SU-DHL-6 (cell line): ENCODE data around the gene HDGFL2.

ENCODE experiments used
- H2AFZ ChIP-seq: fragments of 200-600 bp; sonication (generic); 2 replicates; pipeline ENCODE4 v1.6.1; 2014; ENCODE audit warnings: low read depth, mild to moderate bottlenecking, moderate library complexity, mixed read lengths, antibody characterized with exemption, low read length; ENCODE audit not compliant: severe bottlenecking
- H3F3A ChIP-seq: fragments of 200-600 bp; shearing (Covaris generic); 2 replicates; pipeline ENCODE4 v1.6.0; 2016; ENCODE audit warnings: antibody characterized with exemption, mild to moderate bottlenecking; ENCODE audit not compliant: insufficient read depth
- H3K27ac ChIP-seq: fragments of 200-600 bp; sonication (generic); 2 replicates; pipeline ENCODE4 v1.5.1; 2016; ENCODE audit warnings: low read depth, mild to moderate bottlenecking, low read length, moderate library complexity, mixed read lengths
- H3K27me3 ChIP-seq: fragments of 200-600 bp; sonication (generic), shearing (Covaris generic); 2 replicates; pipeline ENCODE4 v1.6.0; 2014; ENCODE audit warnings: mild to moderate bottlenecking, low read length
- H3K36me3 ChIP-seq: fragments of 200-600 bp; sonication (generic); 2 replicates; pipeline ENCODE4 v1.6.1; 2014; ENCODE audit warnings: mild to moderate bottlenecking, low read length, mixed read lengths
- H3K4me2 ChIP-seq: fragments of 300-600, 200-600 bp; shearing (Covaris generic), sonication (generic); 2 replicates; pipeline ENCODE4 v1.6.0; 2014; ENCODE audit warnings: low read length, low read depth, mild to moderate bottlenecking; ENCODE audit not compliant: poor library complexity, severe bottlenecking
- H3K4me3 ChIP-seq: fragments of 200-600 bp; sonication (generic); 2 replicates; pipeline ENCODE4 v1.5.1; 2014; ENCODE audit warnings: antibody characterized with exemption, low read length, mild to moderate bottlenecking, mixed read lengths; ENCODE audit not compliant: insufficient read depth, poor library complexity, severe bottlenecking
- H3K79me2 ChIP-seq: fragments of 200-600 bp; sonication (generic); 2 replicates; pipeline ENCODE4 v1.6.1; 2014; ENCODE audit warnings: mild to moderate bottlenecking, low read length, moderate library complexity; ENCODE audit not compliant: insufficient read depth
- H3K9ac ChIP-seq: fragments of 200-600 bp; sonication (generic); 2 replicates; pipeline ENCODE4 v1.7.0; 2014; ENCODE audit warnings: mild to moderate bottlenecking, low read length
- H3K9me2 ChIP-seq: fragments of 200-600 bp; sonication (generic); replicated peaks from 2 replicates; pipeline ENCODE4 v1.6.1; 2014; ENCODE audit warnings: low read length; ENCODE audit not compliant: insufficient read depth
- H3K9me3 ChIP-seq: fragments of 200-600 bp; sonication (generic); 2 replicates; pipeline ENCODE4 v1.6.1; 2014; ENCODE audit warnings: low read length, mixed read lengths; ENCODE audit not compliant: insufficient read depth
- H4K20me1 ChIP-seq: fragments of 200-600 bp; sonication (generic); 2 replicates; pipeline ENCODE4 v1.6.1; 2014; ENCODE audit warnings: low read depth, mild to moderate bottlenecking, antibody characterized with exemption, low read length, moderate library complexity, mixed read lengths
- EZH2phosphoT487 ChIP-seq: fragments of 200-600 bp; sonication (generic), shearing (Covaris generic); conservative IDR thresholded peaks from 2 replicates; pipeline ENCODE4 v1.6.1; 2018; ENCODE audit warnings: mild to moderate bottlenecking, antibody characterized with exemption, low read length, moderate library complexity, mixed read lengths
- TF ChIP-seq, protein P1 (sequence below): fragments of 200-600 bp; sonication (generic); IDR thresholded peaks from one replicate; pipeline ENCODE4 v1.5.1; 2017; ENCODE audit warnings: antibody characterized with exemption, mild to moderate bottlenecking, low read length, moderate library complexity; ENCODE audit not compliant: insufficient read depth, poor library complexity, severe bottlenecking

The HDGFL2 gene

DNA sequence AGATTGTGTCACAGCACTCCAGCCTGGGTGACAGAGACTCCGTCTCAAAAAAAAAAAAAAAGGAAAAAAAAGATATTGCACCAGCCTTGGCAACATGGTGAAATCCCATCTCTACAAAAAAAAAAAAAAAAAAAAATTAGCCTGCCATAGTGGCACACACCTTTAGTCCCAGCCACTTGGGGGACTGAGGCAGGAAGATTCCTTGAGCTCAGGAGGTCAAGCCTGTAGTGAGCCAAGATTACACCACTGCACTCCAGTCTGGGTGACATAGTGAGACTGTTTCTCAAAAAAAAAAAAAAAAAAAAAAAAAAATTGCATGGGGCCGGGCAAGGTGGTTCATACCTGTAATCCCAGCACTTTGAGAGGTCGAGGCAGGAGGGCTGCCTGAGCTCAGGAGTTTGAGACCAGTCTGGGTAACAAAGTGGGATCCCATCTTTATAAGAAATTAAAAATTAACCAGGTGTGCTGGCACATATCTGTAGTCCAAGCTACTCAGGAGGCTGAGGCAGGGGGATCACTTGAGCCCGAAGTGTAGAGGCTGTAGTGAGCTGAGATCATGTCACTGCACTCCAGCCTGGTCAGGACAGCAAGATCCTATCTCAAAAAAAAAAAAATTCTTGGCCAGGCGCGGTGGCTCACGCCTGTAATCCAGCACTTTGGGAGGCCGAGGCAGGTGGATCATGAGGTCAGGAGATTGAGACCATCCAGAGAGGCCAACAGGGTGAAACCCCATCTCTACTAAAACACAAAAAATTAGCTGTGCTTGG is 7.1 kb upstream of the HDGFL2 start:
- Histone ChIP-seq H3K9me3 (no peaks in the 10 kb centered on the region), H3K9me2 (no peaks in the 10 kb centered on the region), H4K20me1 (no peaks in the 10 kb centered on the region), H3K4me2 (no peak overlapping the region), H3K79me2 (no peaks in the 10 kb centered on the region), H3K9ac (no peak overlapping the region), H2AFZ (no peak overlapping the region), H3K4me3 (no peak overlapping the region), H3K27ac (no peak overlapping the region), H3K36me3 (no peaks in the 10 kb centered on the region), H3F3A (no peaks in the 10 kb centered on the region), H3K27me3 (no peaks in the 10 kb centered on the region)
- TF ChIP-seq, protein P1, sequence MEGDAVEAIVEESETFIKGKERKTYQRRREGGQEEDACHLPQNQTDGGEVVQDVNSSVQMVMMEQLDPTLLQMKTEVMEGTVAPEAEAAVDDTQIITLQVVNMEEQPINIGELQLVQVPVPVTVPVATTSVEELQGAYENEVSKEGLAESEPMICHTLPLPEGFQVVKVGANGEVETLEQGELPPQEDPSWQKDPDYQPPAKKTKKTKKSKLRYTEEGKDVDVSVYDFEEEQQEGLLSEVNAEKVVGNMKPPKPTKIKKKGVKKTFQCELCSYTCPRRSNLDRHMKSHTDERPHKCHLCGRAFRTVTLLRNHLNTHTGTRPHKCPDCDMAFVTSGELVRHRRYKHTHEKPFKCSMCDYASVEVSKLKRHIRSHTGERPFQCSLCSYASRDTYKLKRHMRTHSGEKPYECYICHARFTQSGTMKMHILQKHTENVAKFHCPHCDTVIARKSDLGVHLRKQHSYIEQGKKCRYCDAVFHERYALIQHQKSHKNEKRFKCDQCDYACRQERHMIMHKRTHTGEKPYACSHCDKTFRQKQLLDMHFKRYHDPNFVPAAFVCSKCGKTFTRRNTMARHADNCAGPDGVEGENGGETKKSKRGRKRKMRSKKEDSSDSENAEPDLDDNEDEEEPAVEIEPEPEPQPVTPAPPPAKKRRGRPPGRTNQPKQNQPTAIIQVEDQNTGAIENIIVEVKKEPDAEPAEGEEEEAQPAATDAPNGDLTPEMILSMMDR: no peak
- TF ChIP-seq EZH2phosphoT487: no peak

DNA sequence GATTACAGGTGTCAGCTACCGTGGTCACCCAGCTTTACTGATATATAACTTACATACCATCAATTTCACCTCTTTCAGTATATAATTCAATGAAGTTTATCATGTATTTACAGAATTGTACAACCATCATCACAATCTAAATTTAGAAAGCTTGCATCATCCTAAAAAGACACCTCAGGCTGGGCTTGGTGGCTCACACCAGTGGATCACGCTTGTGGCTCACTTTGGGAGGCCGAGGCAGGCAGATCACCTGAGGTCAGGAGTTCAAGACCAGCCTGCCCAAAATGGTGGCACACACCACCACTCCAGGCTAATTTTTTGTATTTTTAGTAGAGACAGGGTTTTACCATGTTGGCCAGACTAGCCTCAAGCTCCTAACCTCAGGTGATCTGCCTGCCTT is 4.3 kb upstream of the HDGFL2 start:
- no peaks in the 10 kb centered on the region for H3F3A ChIP-seq
- H3K79me2 ChIP-seq: peaks cover 5% of the 10 kb centered on the region
- H4K20me1 ChIP-seq: no peaks in the 10 kb centered on the region
- no peak overlapping the region for H3K9ac ChIP-seq
- no peak overlapping the region for H3K4me3 ChIP-seq
- H3K27ac ChIP-seq: no peak overlapping the region
- H2AFZ ChIP-seq: no peak overlapping the region
- H3K4me2 ChIP-seq: no peak overlapping the region
- no peaks in the 10 kb centered on the region for H3K9me3 ChIP-seq
- H3K9me2 ChIP-seq: no peaks in the 10 kb centered on the region
- no peaks in the 10 kb centered on the region for H3K27me3 ChIP-seq
- TF ChIP-seq, protein P1: no peak
- no peak for TF ChIP-seq EZH2phosphoT487
- no peaks in the 10 kb centered on the region for H3K36me3 ChIP-seq

DNA sequence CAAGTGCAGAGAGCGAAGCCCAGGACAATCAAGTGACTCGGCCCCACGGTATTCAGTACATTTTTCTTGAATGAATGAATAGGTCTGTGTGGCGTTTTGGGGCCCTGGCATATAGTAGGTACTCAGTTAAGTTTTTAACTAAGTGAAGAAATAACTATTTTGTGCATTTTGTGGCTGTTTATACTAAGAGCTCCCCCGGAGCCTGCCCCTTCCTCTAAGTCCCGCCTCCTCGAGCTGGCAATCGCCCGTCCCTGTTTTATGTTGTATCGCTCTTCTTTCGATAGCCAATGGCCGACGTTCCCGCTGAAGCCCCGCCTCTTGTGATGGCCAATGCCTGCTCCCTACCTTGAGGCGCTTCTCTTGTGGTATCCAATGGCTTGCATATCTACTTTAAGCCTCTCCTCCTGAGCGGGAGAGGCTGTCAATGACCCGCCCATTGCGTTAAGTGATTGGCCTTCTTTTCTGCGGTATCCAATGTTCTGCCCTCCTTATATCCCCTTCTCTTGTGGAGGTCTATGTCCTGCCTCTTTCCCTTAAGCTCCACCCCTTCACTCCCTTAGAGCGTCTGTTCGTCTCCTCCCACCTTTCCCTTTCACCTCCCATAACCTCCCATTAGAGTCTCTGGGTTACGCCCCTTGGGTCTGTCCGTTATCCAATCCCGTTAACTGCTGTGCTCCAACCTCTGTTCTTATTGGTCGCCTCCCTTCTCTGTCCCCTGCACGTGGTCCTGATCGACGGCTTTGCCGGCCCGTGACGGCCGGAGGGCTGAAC is 509 bp upstream of the HDGFL2 start:
- Histone ChIP-seq H2AFZ (peak overlapping the region; percentile 62), H3K9me3 (no peaks in the 10 kb centered on the region), H3K4me2 (peak overlapping the region; percentile 61), H4K20me1 (no peaks in the 10 kb centered on the region), H3K9ac (peak overlapping the region; percentile 95), H3K36me3 (no peaks in the 10 kb centered on the region), H3K9me2 (no peaks in the 10 kb centered on the region), H3K4me3 (peak overlapping the region; percentile 56), H3K79me2 (peaks cover 23% of the 10 kb centered on the region), H3K27ac (peak overlapping the region; percentile 74), H3K27me3 (no peaks in the 10 kb centered on the region), H3F3A (no peaks in the 10 kb centered on the region)
- TF ChIP-seq, protein P1: no peak
- no peak for TF ChIP-seq EZH2phosphoT487
